Adrenal gland (tissue), 5 donors: ENCODE data around the gene SRSF9.

Source experiments
- POLR2A ChIP-seq, 2 donors: fragments of 450-650 bp; IDR thresholded peaks; one replicate each; pipeline ENCODE4 v1.6.1; 2017; ENCODE audit warnings: antibody characterized with exemption in 2 of 2, mild to moderate bottlenecking in 2 of 2, moderate library complexity in 1 of 2
- TF ChIP-seq, protein P1 (sequence below), 6 experiments: fragments of 450-650 bp in 4 of 6; fragments of 200-600 bp in 2 of 6; sonication (generic) in 1 of 6; IDR thresholded peaks; 1 replicate in 5 of 6; 2 replicates in 1 of 6; pipeline versions ENCODE4 v1.5.1 to v1.8.0; 2016 to 2021; ENCODE audit warnings: antibody characterized with exemption in 6 of 6, mild to moderate bottlenecking in 2 of 6, moderate library complexity in 1 of 6
- donor health status: DM: no; HTN: no; CAD: no.

DNA sequence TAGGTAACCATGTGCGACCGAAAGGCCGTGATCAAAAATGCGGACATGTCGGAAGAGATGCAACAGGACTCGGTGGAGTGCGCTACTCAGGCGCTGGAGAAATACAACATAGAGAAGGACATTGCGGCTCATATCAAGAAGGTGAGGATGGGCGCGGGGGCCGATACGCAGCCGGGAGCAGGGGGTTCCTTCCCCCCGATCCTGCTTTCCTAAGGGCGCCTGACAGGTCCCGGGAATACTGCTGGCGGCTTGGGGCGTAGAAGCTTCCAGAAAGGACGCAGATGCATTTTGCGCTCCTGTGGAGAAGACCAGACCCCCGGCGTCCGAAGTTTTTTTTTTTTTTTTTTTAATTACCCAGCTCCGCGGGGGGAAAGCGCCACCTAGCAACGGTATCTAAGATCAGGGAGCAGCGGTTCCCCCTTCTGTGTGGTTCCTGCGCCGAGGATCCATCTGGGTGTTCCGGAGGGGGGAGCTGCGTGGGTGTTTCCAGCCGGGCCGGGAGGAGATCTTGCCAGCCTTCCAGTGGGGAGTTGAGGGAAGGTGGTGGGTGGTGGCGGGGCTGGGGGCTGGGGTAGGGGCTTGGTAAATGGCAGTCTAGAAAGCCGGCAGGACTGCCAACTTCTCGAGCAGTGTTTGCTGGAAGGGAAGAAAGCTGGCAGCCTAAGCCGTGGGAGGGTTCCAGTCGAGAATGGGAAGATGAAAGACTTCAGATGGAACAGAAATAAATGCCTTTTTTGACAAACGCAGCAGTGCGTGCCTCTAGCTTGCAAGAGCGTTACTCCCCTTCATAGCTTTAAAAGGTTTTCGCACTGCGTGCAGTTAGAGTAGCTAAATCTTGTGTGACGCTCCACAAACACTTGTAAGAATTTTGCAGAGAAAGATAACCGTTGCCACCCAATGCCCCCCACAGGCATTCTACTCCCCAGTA lies 27.1 kb upstream of the SRSF9 start:
- TF ChIP-seq, protein P1, sequence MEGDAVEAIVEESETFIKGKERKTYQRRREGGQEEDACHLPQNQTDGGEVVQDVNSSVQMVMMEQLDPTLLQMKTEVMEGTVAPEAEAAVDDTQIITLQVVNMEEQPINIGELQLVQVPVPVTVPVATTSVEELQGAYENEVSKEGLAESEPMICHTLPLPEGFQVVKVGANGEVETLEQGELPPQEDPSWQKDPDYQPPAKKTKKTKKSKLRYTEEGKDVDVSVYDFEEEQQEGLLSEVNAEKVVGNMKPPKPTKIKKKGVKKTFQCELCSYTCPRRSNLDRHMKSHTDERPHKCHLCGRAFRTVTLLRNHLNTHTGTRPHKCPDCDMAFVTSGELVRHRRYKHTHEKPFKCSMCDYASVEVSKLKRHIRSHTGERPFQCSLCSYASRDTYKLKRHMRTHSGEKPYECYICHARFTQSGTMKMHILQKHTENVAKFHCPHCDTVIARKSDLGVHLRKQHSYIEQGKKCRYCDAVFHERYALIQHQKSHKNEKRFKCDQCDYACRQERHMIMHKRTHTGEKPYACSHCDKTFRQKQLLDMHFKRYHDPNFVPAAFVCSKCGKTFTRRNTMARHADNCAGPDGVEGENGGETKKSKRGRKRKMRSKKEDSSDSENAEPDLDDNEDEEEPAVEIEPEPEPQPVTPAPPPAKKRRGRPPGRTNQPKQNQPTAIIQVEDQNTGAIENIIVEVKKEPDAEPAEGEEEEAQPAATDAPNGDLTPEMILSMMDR (IDR thresholded peaks at IDR 0.05): no peak
- TF ChIP-seq POLR2A (IDR thresholded peaks at IDR 0.05): no peak
